Measurements from ENCODE around the gene TRIP6.
"Not testable (repeated sequence)": the region's sequence is repeated elsewhere in the genome, so short reads cannot be mapped to it uniquely, and the experiment has no call there.

TRIP6 gene

GRCh38 chr7:100914208-100914878, 47.2 kb downstream of the TRIP6 start:
- DNase-seq (ENCODE audit: low spot score): no peak

- DNase-seq (ENCODE audit: low spot score): no peak
Measured at GRCh38 chr7:100914879-100915447, 47.8 kb downstream of the TRIP6 start.

- DNase-seq (ENCODE audit: low spot score): not testable (repeated sequence)
Measured at GRCh38 chr7:100919335-100919734, 52.1 kb downstream of the TRIP6 start.

GRCh38 chr7:100919779-100920437, 52.7 kb downstream of the TRIP6 start:
- DNase-seq (ENCODE audit: low spot score): not testable (repeated sequence)

- no peak for DNase-seq (ENCODE audit: low spot score)
Measured at GRCh38 chr7:100921039-100921438, 53.9 kb downstream of the TRIP6 start.

All from AG20443 (cell line).